Skin epidermis (tissue), 12 donors: ENCODE results near the gene GPM6B.

Experiments used
- H3K27ac ChIP-seq, 21 experiments: fragments of 200-600 bp; sonication (generic) in 11 of 21; one replicate each; pipeline ENCODE4 v1.5.0; 2020; ENCODE audit warnings: mild to moderate bottlenecking in 3 of 21, inconsistent platforms in 2 of 21, moderate library complexity in 2 of 21
- H3K4me3 ChIP-seq, 7 experiments: fragments of 200-600 bp; sonication (generic) in 2 of 7; one replicate each; pipeline ENCODE4 v1.5.0; 2020; ENCODE audit warnings: inconsistent platforms in 2 of 7, mild to moderate bottlenecking in 2 of 7, moderate library complexity in 1 of 7

Gene GPM6B

GRCh38 chrX:13775837-13776236 is 41.1 kb downstream of the GPM6B start:
- H3K4me3 ChIP-seq = no peak overlapping the region
- H3K27ac ChIP-seq = no peak overlapping the region

GRCh38 chrX:13774696-13775095 is 42.2 kb downstream of the GPM6B start:
- Histone ChIP-seq H3K4me3 (no peak overlapping the region), H3K27ac (no peak overlapping the region)

- no peak overlapping the region for H3K27ac ChIP-seq
- no peak overlapping the region for H3K4me3 ChIP-seq
Observed at GRCh38 chrX:13770013-13770535, 46.8 kb downstream of the GPM6B start.

GRCh38 chrX:13768939-13769338 is 48.0 kb downstream of the GPM6B start:
- H3K4me3 ChIP-seq = no peak overlapping the region
- H3K27ac ChIP-seq = no peak overlapping the region

- peak overlapping the region in 6 of 21 experiments; percentile 16 to 69 (median 40) for H3K27ac ChIP-seq
- no peak overlapping the region for H3K4me3 ChIP-seq
Observed at GRCh38 chrX:13764765-13765164, 52.1 kb downstream of the GPM6B start.

- H3K4me3 ChIP-seq = no peak overlapping the region
- peak overlapping the region in 7 of 21 experiments; percentile 16 to 69 (median 42) for H3K27ac ChIP-seq
Observed at GRCh38 chrX:13764281-13764680, 52.6 kb downstream of the GPM6B start.

- Histone ChIP-seq H3K27ac (peak overlapping the region in 4 of 21 experiments; percentile 3 to 69 (median 48)), H3K4me3 (no peak overlapping the region)
Observed at GRCh38 chrX:13763489-13763888, 53.4 kb downstream of the GPM6B start.

GRCh38 chrX:13761606-13762414 is 55.1 kb downstream of the GPM6B start:
- Histone ChIP-seq H3K4me3 (no peak overlapping the region), H3K27ac (peak overlapping the region in 1 of 21 experiments; percentile 69)

- no peak overlapping the region for H3K4me3 ChIP-seq
- H3K27ac ChIP-seq = no peak overlapping the region
Observed at GRCh38 chrX:13760426-13760825, 56.5 kb downstream of the GPM6B start.

GRCh38 chrX:13759152-13759718 is 57.7 kb downstream of the GPM6B start:
- H3K4me3 ChIP-seq = no peak overlapping the region
- H3K27ac ChIP-seq = no peak overlapping the region

- H3K4me3 ChIP-seq = no peak overlapping the region
- no peak overlapping the region for H3K27ac ChIP-seq
Observed at GRCh38 chrX:13756381-13756780, 60.5 kb downstream of the GPM6B start.

GRCh38 chrX:13755254-13755653 is 61.6 kb downstream of the GPM6B start:
- Histone ChIP-seq H3K4me3 (no peak overlapping the region), H3K27ac (no peak overlapping the region)

- Histone ChIP-seq H3K27ac (no peak overlapping the region), H3K4me3 (no peak overlapping the region)
Observed at GRCh38 chrX:13754765-13755164, 62.1 kb downstream of the GPM6B start.

GRCh38 chrX:13752646-13753045 is 64.2 kb downstream of the GPM6B start:
- Histone ChIP-seq H3K27ac (no peak overlapping the region), H3K4me3 (no peak overlapping the region)

- Histone ChIP-seq H3K27ac (no peak overlapping the region), H3K4me3 (no peak overlapping the region)
Observed at GRCh38 chrX:13752141-13752540, 64.8 kb downstream of the GPM6B start.

GRCh38 chrX:13750812-13751211 is 66.1 kb downstream of the GPM6B start:
- Histone ChIP-seq H3K27ac (peak overlapping the region in 1 of 21 experiments; percentile 16), H3K4me3 (no peak overlapping the region)

- no peak overlapping the region for H3K4me3 ChIP-seq
- H3K27ac ChIP-seq = no peak overlapping the region
Observed at GRCh38 chrX:13750204-13750603, 66.7 kb downstream of the GPM6B start.

GRCh38 chrX:13748486-13748885 is 68.4 kb downstream of the GPM6B start:
- Histone ChIP-seq H3K4me3 (no peak overlapping the region), H3K27ac (no peak overlapping the region)

- Histone ChIP-seq H3K27ac (no peak overlapping the region), H3K4me3 (no peak overlapping the region)
Observed at GRCh38 chrX:13747836-13748235, 69.1 kb downstream of the GPM6B start.

- Histone ChIP-seq H3K27ac (peak overlapping the region in 3 of 21 experiments; percentile 14 to 69 (median 33)), H3K4me3 (no peak overlapping the region)
Observed at GRCh38 chrX:13742397-13743176, 74.3 kb downstream of the GPM6B start.
